Parathyroid adenoma (tissue), 2 donors: ENCODE results near the gene MYOD1.

Source experiments
- H2AFZ ChIP-seq: fragments of 300-600 bp; sonication (generic); one replicate; pipeline ENCODE4 v1.7.0; 2017; ENCODE audit warnings: antibody characterized with exemption, mild to moderate bottlenecking
- H3K27ac ChIP-seq: fragments of 300-600 bp; sonication (generic); one replicate; pipeline ENCODE4 v1.7.0; 2017
- H3K27me3 ChIP-seq: fragments of 300-600 bp; sonication (generic); one replicate; pipeline ENCODE4 v1.7.0; 2017; ENCODE audit warnings: low read length; ENCODE audit not compliant: control insufficient read depth, insufficient read depth
- H3K36me3 ChIP-seq: fragments of 300-600 bp; sonication (generic); one replicate; pipeline ENCODE4 v1.7.0; 2017; ENCODE audit warnings: low read length; ENCODE audit not compliant: control insufficient read depth, insufficient read depth
- H3K4me1 ChIP-seq: fragments of 300-600 bp; sonication (generic); one replicate; pipeline ENCODE4 v1.7.0; 2017; ENCODE audit warnings: control low read depth
- H3K4me2 ChIP-seq: fragments of 300-600 bp; sonication (generic); one replicate; pipeline ENCODE4 v1.7.0; 2017; ENCODE audit warnings: low read length
- H3K4me3 ChIP-seq: fragments of 300-600 bp; sonication (generic); one replicate; pipeline ENCODE4 v1.7.0; 2017; ENCODE audit warnings: low read depth, low read length
- H3K79me2 ChIP-seq: fragments of 300-600 bp; sonication (generic); one replicate; pipeline ENCODE4 v1.7.0; 2017; ENCODE audit warnings: control low read depth
- H3K9ac ChIP-seq: fragments of 300-600 bp; sonication (generic); one replicate; pipeline ENCODE4 v1.7.0; 2017; ENCODE audit warnings: mild to moderate bottlenecking
- H3K9me3 ChIP-seq: fragments of 300-600 bp; sonication (generic); one replicate; pipeline ENCODE4 v1.7.0; 2017; ENCODE audit warnings: low read length; ENCODE audit not compliant: control insufficient read depth
- CTCF ChIP-seq: fragments of 300-600 bp; sonication (generic); IDR thresholded peaks from one replicate; pipeline ENCODE4 v1.7.0; 2017; ENCODE audit warnings: antibody characterized with exemption, mild to moderate bottlenecking
- donor health status: primary hyperparathyroidism.

The MYOD1 gene

GRCh38 chr11:17719028-17719937 lies at the start of gene MYOD1:
Gene MYOD1 (plus strand): TSS chr11:17719571. CDS start chr11:17719783, 212 bp downstream.
- Histone ChIP-seq H3K79me2 (no peaks in the 10 kb centered on the region), H3K27ac (no peak within 1 kb of the TSS), H3K4me1 (no peaks in the 10 kb centered on the region), H3K9ac (no peak within 1 kb of the TSS), H3K4me2 (no peak within 1 kb of the TSS), H3K27me3 (peaks cover 4% of the 10 kb centered on the region), H2AFZ (no peak within 1 kb of the TSS), H3K36me3 (no peaks in the 10 kb centered on the region), H3K9me3 (no peaks in the 10 kb centered on the region), H3K4me3 (no peak within 1 kb of the TSS)
- no peak for TF ChIP-seq CTCF

GRCh38 chr11:17672469-17672868 lies 46.9 kb upstream of the MYOD1 start:
- Histone ChIP-seq H3K4me1 (no peaks in the 10 kb centered on the region), H2AFZ (no peak overlapping the region), H3K27ac (no peak overlapping the region), H3K27me3 (no peaks in the 10 kb centered on the region), H3K4me2 (no peak overlapping the region), H3K9ac (no peak overlapping the region), H3K36me3 (no peaks in the 10 kb centered on the region), H3K9me3 (no peaks in the 10 kb centered on the region), H3K79me2 (no peaks in the 10 kb centered on the region), H3K4me3 (no peak overlapping the region)
- no peak for TF ChIP-seq CTCF

GRCh38 chr11:17673951-17674350 lies 45.4 kb upstream of the MYOD1 start:
- H3K79me2 ChIP-seq, result no peaks in the 10 kb centered on the region
- H3K4me2 ChIP-seq, result no peak overlapping the region
- H3K9ac ChIP-seq, result no peak overlapping the region
- H3K36me3 ChIP-seq, result no peaks in the 10 kb centered on the region
- no peak overlapping the region for H2AFZ ChIP-seq
- no peaks in the 10 kb centered on the region for H3K4me1 ChIP-seq
- TF ChIP-seq CTCF, result no peak
- no peaks in the 10 kb centered on the region for H3K27me3 ChIP-seq
- H3K27ac ChIP-seq, result no peak overlapping the region
- no peaks in the 10 kb centered on the region for H3K9me3 ChIP-seq
- H3K4me3 ChIP-seq, result no peak overlapping the region

GRCh38 chr11:17682848-17683247 lies 36.5 kb upstream of the MYOD1 start:
- Histone ChIP-seq H3K36me3 (no peaks in the 10 kb centered on the region), H3K4me2 (no peak overlapping the region), H3K9ac (no peak overlapping the region), H2AFZ (no peak overlapping the region), H3K79me2 (no peaks in the 10 kb centered on the region), H3K4me3 (no peak overlapping the region), H3K27me3 (no peaks in the 10 kb centered on the region), H3K9me3 (no peaks in the 10 kb centered on the region), H3K4me1 (no peaks in the 10 kb centered on the region), H3K27ac (no peak overlapping the region)
- TF ChIP-seq CTCF, result no peak
